ENCODE measurements around the gene ITIH2. TPM values are rescaled to one million over a fixed set of nuclear protein-coding genes. Genes with fewer than 3 reads are reported as not detected.

Gene ITIH2
- total and polyA plus RNA-seq, 2 of the 8 experiments (the other 6 are each of a cell fraction or from before 2014, with no cell fraction given), result not detected

DNA sequence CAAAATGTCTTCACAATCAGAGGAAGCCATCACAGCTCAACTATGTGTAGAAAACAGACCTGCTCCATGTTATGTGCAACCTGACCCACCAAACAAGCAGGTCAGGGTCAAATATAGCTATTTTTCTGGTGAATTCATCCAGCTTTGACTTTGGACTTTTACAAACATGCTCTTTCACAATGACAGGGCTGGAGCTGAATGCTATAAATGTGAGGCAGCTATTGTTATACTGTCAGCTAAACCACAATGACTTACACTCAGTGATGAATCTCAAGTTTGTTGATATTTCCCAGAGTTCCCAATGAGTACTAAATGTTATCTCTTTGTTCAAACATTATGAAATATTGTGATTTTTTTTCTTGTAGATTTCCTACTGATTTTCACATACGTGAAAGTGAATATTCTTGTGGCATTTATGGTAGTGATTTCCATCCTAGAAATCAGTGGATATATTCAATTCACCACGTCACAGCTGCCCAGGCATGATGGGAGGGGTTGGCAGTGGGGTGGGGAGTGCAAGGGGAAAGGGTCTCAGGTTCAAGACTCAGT, 2.5 kb upstream of the ITIH2 start (continued):
- TF ChIP-seq SIN3A (conservative IDR thresholded peaks at IDR 0.05 in 1 of 2, IDR thresholded peaks at IDR 0.05 in 1 of 2; ENCODE audit: low read depth in 1 of 2, low read length in 2 of 2), result no peak
- TF ChIP-seq BACH1 (IDR thresholded peaks at IDR 0.05; ENCODE audit: low read length), result no peak
- no peak for TF ChIP-seq TAF1 (IDR thresholded peaks at IDR 0.05; ENCODE audit: low read depth, low read length)
- TF ChIP-seq, protein P1, sequence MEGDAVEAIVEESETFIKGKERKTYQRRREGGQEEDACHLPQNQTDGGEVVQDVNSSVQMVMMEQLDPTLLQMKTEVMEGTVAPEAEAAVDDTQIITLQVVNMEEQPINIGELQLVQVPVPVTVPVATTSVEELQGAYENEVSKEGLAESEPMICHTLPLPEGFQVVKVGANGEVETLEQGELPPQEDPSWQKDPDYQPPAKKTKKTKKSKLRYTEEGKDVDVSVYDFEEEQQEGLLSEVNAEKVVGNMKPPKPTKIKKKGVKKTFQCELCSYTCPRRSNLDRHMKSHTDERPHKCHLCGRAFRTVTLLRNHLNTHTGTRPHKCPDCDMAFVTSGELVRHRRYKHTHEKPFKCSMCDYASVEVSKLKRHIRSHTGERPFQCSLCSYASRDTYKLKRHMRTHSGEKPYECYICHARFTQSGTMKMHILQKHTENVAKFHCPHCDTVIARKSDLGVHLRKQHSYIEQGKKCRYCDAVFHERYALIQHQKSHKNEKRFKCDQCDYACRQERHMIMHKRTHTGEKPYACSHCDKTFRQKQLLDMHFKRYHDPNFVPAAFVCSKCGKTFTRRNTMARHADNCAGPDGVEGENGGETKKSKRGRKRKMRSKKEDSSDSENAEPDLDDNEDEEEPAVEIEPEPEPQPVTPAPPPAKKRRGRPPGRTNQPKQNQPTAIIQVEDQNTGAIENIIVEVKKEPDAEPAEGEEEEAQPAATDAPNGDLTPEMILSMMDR (IDR thresholded peaks at IDR 0.05; ENCODE audit: control extremely low read depth in 1 of 3, insufficient read depth in 1 of 3, low read depth in 1 of 3, low read length in 3 of 3), result no peak
- no peak for TF ChIP-seq CHD7 (IDR thresholded peaks at IDR 0.05; ENCODE audit: insufficient replicate concordance, low read length)
- TF ChIP-seq GTF2F1 (IDR thresholded peaks at IDR 0.05; ENCODE audit: borderline replicate concordance, low read depth, low read length), result no peak
- no peak for TF ChIP-seq RXRA (IDR thresholded peaks at IDR 0.05; ENCODE audit: insufficient read depth, low read depth, low read length)

All from H1 (cell line).